HG03280 (cell line): ENCODE results near the gene WNT4.

Experiments used
- ATAC-seq: cut with Tn5 transposase; IDR thresholded peaks from one replicate; pipeline ENCODE4 v1.9.1; 2021; ENCODE audit warnings: mild to moderate bottlenecking, moderate library complexity; ENCODE audit not compliant: unreplicated experiment

WNT4 gene

DNA sequence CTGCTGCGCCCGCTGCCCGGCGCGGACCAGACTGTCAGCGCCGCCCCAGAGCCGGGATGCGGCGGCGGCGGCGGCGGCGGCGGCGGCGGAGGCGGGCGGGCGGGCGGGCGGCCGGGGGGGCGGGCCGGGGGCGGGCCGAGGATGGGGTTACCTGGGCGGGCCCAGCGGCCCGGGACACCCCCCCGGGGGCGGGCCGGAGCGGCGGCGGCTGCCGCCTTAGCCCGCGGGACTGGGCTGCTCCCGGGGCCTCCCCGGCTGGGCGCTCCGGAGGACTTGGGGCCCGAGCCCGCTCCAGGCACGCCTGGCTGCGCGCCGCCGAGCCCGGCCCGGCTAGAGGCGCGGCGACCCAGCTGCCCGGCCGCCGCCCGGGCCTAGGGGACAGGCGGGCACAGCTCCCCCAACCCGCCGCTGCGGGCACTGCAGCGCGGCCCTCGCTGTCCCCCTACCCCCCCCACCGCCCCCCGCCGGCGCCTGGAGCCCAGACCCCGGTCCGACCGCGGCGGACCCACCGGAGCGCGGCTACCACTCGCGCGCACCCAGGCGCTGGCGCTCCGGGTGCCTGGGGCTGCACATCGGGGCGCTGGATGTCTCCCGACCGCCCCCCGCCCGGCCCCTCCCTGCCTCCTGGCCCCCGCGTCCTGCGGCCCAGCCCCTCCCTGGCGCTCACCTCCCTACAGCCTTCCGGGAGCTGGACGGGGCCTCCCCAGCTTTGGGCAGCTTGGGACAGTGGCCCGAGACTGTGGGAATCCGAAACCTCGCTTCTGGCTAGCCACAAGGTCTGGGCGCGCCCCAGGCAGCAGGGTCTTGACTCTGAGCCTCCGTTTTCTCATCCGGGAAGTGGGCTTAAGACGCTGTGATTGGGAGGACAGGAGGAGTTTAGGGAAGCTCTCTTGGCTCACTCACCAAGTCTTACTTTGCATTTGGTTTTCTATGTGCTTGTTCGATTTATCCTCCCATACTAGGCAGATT is at the start of gene WNT4:
Gene WNT4 (minus strand): TSS at position 33 of the 969 bp plus-strand sequence. CDS start 175 bp downstream, outside the sequence.
- peak; percentile 46 for ATAC-seq

DNA sequence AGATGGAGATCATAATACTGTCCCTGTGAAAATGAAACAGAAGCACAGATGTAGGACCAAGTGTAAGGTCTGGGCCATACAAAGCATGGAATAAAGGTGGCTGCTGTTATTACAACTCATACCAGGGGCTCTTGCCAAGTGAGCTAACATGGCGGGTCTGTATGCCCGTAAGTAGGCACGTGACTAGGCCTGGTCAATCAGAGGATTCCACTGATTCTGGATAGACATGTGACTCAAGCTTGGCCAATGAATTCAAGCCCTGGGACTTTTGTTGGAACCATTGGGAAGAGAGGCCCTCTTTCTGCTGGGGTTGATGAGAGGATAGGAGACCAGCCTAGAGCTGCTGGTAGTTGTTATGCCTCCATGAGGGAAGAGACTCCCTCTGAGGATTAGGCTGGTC is 47.8 kb upstream of the WNT4 start:
- ATAC-seq = no peak

DNA sequence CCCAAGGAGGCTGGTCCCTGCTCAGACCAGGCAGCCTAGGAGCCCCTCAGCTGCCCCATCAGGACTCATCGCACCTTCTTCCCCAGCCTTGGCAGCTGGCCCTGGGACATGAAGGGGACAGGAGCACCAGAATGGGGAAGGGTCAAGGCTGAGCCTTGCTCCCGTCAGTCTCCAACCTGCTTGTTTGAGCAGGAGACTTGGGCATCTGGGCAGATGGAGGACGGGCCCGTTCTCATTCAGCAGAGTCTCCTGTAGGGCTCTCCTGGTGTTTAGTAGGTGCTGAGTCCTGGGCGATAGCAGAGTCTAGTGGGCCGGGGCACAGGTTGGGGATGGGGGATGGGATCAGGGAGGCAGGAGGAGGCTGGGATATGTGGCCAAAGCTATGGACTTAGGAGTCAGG is 47.4 kb upstream of the WNT4 start:
- no peak for ATAC-seq

DNA sequence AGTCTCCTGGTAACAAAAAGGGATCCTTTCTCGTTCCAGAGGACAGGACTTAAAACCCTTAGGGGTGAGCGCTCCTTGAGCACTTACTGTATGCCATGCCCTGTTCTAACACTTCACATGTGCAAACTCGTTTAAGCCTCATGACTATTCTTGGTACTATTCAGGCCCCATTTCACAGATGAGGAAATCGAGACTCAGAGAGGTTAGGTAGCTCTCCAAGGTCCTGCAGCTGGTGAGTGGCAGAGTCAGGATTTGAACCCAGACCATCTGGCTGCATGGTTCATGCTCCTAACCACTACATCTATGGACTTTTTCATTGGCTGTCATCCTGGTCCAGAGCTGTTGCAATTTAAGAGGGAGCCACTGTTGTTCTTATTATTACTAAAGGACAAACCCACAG is 46.7 kb upstream of the WNT4 start:
- no peak for ATAC-seq

DNA sequence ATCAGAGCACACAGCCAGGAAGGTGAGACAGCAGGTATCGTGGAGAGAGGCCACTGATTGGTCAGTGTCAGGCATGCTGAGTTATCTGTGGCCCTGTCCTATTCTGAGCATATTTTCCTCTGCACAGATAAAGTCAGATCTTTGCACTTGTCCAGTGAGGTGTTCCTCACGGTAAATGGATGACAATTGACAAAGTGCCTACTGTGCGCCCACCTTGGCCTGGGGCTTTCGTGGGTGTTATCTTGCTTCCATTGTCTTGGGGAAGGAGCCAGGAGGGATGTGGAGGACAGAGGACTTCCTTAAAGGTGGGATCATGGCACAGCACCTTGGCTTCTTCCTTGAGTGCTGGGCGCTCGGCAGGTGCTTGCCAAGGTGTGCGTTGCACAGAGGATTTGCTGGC is 46.0 kb upstream of the WNT4 start:
- no peak for ATAC-seq

DNA sequence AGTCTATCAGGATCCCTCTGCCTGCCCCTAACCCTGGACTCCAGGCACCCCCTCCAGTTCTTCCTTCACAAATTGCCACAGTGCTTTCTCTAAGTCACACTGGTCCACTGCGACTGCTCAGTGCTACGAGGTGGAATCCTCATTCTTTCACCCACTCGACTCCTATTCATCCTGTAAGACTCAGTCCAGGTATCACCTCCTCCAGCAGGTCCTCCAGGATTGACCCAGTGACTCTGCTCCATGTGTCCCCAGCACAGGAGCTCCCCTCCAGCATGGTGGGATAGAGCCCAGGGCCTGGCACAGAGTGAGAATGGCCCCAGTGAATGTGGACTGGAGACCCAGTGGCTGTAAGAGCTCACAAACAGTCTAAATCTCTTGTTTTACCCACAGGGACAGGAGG is 45.5 kb upstream of the WNT4 start:
- no peak for ATAC-seq

DNA sequence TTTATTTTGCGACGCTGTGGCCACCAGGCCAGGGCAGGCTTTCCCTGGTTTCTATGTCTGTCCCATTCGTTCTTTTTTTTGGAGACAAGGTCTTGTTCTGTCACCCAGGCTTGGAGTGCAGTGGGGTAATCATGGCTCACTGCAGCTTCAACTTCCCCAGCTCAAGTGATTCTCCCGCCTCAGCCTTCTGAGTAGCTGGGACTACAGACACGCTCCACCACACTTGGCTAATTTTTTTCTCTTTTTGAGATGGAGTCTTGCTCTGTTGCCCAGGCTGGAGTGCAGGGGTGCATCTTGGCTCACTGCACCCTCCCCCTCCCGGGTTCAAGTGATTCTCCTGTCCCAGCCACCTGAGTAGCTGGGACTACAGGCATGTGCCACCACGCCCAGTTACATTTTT is 43.4 kb upstream of the WNT4 start:
- ATAC-seq = no peak

DNA sequence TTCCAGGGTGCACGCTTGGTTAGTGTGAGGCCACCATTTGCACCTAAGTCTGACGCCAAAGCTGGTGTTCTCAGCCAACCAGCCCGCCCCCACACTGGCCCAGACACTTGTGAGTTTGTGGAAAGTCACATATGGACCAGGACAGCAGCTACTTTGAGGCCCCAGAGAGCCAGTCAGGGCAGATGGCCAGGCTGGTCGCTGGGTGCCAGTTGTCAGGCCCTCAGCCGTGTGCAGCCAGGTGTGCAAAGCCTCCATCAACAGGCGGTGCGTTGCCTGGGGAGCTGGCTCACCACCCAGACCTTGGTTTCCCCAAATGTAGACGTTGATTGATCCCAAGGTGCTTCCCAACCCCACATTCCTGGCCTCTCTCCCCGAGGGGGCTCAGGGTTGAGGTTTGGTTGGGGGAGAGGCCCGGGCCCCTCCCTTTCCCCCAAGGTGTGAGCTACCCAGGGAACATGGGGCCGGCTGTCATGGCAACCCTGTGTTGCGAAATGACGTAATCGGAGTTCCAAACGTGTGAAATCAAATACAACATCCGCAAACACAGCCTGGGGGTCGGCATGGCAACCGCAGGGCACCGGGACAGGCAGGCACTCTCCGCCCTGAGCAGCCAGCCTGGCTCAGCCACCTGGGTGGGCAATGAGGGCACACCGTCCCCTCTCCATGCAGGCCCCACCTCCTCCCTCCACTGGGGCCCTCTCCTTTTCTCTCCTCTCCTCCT is 42.2 kb upstream of the WNT4 start:
- no peak for ATAC-seq

DNA sequence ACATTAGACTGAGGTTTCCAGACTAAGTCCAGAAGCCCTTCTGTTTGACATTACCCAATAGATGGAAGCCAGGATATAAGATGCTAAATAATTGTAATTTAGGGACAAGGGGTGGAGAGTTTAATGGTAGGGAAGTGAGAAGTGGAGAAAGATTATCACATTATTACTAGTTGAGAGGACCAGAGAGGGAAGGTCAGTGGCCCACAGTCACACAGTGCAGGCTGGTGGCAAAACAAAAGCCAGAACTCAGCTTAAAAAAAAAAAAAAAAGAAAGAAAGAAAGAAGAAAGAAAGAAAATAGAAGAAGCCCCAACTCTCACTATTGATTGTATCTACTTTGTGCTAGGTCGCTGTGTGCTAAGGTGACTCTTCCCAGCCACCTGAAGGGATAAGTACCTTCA is 41.6 kb upstream of the WNT4 start:
- no peak for ATAC-seq

DNA sequence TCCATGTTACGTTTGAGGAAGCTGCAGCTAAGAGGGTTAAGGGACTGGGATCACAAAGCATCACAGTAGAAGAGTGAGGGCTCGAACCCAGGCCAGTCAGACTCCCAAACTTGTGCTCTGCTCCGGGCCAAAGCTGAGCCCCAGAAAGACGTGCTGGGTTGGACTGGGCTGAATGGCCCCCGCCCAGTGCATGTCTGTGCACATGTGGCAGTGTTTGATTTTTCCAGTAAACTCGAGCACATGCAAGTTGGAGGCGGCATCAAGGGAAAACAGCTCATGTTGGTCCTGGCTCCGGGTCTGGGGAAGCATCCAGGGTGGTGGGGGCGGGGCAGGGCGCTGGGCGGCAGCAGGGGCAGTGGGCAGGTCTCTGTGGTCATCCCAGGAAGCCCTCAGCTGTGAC is 39.8 kb upstream of the WNT4 start:
- ATAC-seq = no peak

DNA sequence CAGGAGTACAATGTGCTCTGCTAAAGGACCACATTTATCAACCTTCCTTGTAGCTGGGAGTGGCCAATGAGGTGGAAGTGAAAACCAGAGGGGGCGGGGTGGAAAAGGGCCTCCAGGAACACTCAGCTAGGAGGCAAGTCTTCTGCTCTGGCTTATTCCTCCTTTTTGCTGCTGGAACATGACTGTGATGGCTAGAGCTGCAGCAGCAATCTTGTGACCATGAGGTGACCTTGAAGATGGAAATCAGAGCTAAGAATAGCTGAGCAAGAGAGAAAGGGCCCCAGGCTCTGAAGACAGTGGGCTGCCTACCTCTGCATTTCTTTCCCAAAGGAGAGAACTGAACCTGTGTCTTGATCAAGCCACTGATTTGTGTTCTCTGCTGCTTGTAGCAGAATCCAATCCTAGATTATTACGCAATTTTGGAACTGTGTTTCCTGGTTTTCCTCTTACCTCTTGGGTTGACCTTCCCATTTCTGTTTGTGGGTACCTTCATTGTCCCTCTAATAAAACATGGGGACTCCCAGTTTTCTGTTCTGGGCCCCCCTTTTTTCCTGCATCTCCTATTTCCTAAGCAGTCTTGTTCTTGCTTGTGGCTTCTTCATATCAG is 36.4 kb upstream of the WNT4 start:
- no peak for ATAC-seq

DNA sequence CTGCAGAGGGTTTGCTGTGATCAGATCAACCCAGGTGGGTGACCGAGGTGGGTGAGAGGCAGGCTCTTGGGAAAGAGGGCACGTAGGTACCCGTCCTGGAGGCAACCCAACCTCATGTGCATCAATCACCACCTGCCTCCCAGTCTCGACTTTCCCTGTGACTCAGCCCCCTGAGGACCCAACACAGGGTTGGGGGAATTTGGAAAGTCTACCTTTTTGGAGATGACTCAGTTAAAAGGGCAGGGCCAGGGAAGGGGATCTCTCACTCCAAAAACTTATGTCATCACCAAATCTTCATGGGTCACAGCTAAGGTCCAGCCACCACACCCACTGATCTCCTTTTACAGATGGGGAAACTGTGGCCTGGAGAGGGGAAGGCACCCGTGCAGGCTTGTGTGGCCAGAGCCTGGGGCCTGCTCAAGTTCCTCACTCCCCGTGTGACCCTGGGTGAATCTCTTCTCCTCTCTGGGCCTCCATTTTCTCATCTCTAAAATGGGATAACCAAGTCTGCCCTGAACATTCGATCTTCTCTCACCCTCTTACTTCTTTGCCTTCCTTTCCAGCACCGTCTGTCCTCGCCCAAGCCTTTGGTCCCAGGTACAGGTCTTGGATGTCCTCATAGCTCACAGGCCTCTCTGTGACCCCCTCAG is 34.6 kb upstream of the WNT4 start:
- no peak for ATAC-seq

DNA sequence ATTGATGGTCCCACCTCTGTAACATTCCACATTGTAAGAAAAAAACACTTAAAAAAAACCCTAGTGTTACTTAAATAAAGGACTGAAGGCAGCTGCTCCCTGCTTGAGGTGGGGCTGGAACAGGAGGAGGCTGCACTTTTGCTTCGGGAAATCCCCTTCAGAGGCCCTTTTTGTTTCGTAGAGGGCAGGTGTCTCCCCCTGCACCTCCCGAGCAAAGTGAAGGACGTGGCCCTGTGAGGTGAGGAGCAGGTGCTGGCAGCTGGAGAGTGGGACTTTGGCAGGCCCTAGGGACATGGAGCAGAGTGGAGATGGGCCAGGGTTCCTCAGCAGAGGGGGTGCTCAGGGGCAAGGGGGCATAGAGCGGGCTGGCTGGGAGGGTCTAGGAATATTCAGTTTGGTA is 33.4 kb upstream of the WNT4 start:
- peak; percentile 53 for ATAC-seq

DNA sequence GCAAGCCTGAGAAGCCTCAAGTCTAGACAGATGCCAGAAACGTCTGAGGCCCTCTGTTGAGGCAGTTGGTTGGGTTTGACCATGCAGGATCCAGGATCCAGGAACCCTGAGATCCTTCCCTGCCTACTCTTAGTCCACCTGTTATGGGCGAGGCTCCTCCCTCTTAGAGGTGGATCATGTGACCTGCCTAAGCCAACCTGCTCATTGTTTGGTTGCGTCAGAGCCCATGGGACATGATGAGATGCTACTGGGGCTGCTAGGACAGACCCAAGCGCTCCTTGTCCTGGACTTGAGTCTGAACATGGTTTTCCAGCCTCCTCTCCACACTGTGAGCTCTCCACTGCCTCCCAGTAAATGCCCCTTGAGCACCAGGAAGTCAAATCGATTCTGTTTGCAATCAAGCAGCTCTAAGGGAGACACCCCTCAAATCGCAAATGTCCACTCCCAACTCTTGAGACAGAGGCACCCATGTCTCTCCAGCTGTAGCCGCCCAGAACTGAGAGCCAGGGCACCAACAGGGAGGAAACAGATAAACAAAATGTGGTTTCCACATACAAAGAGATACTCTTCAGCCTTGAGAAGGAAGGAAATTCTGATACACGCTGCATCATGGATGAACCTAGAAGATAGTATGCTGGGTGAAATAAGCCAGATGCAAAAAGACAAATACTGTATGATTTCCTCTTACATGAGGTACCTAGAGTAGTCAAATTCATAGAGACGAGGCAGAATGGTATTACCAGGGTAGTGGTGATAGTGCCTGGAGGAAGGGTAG is 31.7 kb upstream of the WNT4 start:
- ATAC-seq = no peak

DNA sequence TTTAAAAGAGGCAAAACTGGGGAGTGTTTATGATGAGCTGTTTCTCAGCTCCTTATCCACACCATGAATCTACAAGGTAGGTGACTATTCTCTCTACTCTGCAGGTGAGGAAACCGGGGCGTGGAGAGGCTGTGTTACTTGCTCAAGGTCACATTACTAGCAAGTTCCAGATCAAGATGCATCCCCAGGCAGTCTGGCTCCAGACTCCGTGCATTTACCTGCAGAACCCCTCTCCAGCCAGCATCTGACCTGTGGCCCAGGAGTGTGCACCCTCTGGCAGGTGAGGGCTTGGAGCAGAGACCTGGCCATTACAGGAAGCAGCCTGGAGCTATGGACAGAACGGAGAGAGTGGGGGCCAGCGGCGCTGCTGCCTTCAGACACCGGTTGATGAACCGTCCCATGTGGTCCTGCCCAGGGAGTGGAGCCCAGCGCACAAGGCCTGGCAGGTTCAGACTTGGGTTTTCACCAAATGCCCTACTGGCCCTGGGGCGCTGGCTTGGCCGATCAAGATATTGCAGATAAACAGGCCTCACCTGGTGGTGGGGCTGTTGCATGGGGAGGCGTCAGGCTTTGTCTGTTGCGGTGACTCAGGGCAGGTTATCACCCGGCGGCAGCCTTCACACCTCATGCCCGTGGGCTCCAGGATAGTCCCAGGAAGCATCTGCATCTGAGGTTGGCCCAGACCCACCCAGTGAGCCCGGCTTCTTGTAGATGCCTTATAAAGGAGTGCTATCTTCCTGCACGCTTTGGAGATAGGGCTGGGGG is 29.2 kb upstream of the WNT4 start:
- no peak for ATAC-seq

DNA sequence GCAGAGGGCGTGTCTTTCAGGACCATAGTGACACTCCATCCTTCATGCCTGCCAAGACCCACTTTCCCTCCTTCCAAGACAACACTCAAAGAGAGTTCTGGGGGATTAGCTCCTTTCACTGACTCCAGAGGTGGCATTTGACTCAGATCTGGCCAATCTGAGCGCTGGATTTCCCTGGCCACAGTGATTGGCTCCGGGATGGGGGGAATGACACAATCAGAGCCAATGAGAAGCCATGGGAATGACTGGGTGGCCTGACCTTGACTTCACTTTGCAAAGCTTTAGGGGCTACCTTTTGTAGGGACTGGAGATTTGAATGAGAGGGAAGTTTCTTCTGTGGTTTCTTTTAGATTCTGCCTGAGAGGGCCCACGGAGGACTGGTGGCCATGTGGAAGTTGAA is 26.9 kb upstream of the WNT4 start:
- ATAC-seq = no peak

DNA sequence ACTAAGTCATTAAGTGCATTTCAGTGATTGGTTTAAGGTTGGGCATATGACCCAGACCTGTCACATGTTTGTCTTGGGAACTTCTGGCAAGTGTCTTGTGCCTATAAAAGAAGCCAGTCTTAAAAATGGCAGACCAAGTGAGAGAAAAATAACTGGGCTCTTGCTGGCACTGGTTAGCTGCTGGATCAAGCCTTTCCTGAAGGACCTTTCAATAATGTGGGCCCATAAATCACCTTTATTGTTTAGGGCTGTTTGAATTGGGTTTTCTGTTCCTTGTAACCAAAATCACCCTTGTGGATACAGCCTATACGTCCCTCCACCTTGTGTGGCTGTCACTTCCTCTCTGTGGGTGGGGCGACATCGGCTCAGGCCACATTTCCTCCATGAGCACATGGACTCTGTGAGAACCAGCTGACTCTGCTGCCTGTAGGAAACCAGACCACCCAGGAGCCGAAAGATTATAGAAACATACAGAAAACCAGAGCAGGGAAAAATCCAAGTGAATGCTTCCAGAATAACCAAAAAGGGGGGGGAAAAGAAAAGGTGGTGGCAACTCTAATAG is 25.6 kb upstream of the WNT4 start:
- no peak for ATAC-seq

DNA sequence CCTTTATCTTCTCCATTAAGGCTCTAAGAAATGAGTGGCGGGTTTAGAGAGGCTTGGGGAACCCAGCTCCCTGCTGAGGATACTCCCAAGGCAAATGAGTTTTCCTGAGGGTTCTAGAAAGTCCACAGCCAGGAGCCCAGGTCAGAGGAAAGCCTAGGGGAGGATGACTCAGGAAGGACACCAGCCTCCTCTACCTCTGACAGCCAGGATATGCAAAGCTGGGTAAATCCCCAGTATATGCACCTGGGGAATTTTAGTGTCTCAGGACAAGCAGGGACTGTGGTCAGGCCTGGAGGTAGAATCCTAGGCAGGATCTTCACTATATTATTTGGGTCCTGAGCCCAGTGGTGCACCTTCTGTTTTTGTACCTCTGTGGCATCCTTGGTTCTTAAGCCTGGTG is 23.5 kb upstream of the WNT4 start:
- ATAC-seq = no peak
